ENCODE results near the gene ZNF839.
"Not testable (repeated sequence)": the region's sequence is repeated elsewhere in the genome, so short reads cannot be mapped to it uniquely, and the experiment has no call there.

The ZNF839 gene

DNA sequence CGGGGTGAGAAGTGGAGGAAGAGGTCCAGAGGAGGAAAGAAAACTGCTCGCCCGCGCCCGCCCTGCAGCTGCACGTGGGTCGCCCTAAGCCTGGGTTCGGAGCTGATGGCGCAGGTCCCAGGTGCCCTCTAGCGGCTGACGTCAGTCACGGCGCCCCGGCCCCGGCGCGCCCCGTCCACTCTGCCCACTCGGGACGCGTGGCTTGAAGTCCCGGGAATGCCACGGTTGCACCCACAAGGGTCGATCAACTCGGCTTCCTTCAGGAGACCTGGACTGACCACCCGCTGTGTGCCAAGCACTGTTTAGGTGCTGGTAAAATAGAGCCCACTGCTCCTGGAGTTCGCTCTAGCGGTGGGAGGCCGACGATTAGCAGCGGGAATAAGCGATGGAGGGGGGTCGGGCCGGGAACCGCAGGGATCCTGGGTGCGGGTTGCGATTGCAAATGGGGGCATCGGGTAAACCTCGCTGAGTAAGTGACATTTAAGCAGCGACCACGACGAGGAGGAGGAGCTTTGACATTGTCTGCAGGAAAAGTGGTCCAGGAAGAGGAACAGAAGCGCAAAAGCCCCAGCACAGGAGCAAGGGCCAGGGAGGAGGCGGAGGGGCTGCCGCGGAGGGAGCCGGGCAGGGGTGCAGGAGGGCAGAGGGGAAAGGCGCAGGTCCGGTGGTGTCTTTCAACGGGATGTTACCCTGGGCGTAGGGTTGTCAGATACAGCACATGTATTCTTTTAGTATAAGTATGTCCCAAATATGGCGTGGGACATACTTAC, 5.1 kb upstream of the ZNF839 start:
- FAIRE-seq: no peak

GRCh38 chr14:102315121-102315520, 4.4 kb upstream of the ZNF839 start:
- peak; percentile 41 for FAIRE-seq

DNA sequence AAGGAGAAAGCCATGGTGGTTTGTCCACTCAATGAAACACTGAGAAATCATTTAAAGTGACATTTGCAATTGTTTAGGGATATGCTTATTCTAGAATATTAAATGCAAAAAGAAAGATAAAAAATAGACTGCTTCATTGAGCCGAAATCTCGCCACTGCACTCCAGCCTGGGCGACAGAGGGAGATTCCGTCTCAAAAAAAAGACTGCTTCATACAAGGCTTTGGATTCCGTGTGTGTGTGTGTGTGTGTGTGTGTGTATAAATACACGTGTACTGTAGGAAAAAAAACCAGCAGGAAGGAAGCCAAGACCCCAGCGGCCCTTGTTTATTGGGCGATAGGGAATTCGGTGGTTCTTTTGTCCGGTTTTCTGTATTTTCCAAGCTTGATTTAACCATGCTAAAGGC, 3.2 kb upstream of the ZNF839 start:
- peak; percentile 21 for FAIRE-seq

- no peak for FAIRE-seq
These were observed 2.6 kb upstream of the ZNF839 start for GRCh38 chr14:102316743-102317563.

DNA sequence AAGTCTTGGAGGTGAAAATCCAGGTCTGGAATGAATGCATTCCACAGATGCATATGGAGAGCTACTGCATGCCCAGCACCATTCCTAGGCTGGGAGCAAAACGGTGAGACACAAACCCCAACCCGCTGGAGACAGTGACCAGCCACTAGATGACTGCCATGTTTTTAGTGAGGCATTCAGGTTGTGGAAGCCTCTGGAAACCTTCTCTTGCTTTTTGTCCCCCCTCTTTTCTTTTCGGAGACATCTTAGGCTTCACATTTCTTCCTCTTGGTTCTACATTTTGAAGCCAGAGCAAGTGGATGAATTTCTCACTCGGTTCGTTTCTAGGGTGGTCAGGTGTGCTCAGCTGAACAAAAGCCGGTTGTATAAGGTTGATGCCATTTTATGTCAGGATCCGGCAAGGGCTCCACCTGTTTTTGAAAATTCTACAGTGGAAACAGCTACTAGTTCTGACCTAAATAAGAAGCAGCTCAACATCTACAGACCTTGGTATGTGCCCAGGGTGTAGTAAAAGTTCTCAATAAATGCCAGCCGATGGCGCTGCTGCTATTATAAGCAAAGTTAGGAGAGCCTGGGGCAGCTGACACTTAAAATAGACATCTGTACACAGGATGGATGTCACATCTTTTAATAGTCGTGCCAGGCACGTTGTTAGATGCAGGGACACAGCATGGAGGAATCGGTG, 1.8 kb upstream of the ZNF839 start:
- FAIRE-seq: no peak

DNA sequence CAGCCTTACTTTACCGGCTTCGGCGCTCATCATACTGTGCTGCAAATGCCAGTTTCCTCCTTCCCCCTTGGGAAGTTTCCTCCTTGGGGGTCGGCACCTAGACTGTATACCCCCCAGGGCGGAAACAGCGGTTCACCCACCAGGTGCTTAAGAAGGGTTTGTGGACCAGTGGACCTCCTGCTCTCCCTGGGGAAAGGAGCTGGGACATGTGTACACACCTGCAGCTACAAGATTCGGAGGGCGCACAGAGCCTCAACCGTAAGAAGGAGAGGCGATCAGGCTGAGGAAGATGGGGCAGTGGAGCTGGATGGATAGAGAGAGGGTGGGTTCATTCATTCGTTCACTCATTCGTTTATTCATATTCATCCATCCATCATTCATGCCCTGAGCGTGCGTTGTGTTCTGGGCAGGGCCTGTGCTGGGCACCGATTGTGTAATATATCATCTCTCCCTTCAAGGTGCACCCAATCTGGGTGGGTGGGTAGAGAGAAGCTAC, 717 bp upstream of the ZNF839 start:
- no peak for FAIRE-seq

DNA sequence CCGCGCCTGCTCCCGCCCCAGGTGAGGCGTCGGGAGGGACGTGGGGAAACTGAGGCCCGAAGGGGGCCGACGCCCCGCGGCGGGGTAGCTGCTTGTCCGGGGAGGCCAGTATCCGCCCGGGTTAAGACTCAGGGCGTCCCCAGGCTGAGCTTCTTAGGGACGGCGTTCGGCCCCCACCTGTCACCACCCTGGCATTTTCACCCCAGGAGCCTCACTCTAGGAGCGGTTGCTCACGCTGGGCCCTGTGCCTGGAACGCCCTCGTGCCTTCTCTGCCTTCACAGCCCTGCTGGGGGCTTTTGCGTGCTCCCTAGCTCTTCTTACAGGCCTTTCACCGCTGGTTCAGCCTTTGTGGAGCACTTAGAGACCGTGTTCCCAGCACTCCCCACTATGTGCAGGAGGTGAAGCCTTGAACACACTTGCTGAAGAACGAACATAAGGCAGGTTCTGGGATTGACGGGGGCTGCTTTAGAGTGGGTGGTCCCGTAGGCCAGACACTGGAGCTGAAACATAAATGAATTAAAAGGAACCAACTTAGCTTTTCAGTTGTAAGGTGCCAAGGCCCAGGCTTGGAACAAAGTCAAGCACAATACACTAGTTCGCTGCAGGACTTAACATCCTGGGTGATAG, 601 bp downstream of the ZNF839 start:
- FAIRE-seq: no peak

GRCh38 chr14:102320671-102321455, 1.3 kb downstream of the ZNF839 start:
- FAIRE-seq: no peak

DNA sequence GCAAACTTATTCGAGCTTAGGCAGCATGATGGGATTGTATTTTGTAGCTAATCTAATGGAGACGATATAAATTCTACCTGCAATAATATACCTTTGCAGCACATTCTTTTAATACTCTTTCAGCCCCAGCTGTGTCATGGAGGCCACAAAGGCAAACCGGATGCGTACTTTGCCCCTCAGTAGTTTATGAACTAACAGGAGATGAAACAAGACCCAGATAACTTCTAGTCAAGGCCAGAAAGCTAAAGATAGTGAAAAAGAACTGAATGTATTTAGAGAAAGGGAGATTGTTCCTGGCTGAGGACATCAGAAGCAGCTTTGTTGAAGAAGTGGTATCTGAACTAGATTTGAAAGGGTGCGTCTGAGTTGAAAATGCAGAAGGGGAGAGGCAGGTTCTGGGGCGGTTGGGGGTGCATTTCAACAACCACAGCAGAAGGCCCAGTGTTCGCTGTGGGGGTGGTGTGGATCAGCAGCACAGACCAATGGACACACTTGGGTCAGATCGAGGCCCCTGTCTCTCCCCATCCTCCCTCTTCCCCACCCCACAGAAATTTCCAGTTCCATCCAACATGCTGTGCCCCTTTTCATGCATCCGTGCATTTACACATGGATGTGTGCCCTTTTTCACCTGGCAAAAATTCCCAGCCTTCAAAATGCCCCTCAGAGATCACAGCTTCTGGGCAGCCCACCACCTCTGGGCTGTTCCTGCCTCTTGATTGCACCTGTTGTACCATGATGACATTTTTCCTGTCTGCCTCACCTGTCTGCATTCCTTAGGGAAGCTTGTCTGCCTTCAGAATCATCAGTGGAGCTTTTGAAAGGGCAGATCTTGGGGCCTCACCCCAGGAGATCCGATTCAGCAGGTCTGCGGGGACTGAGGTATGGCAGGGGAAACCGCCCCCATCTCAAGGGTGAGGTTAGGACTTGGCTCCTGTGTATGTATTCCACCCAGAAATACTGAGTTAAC, 2.2 kb downstream of the ZNF839 start:
- no peak for FAIRE-seq

GRCh38 chr14:102323102-102323501, 3.6 kb downstream of the ZNF839 start:
- FAIRE-seq: peak; percentile 91

GRCh38 chr14:102325791-102326345, 6.3 kb downstream of the ZNF839 start:
- FAIRE-seq: no peak

DNA sequence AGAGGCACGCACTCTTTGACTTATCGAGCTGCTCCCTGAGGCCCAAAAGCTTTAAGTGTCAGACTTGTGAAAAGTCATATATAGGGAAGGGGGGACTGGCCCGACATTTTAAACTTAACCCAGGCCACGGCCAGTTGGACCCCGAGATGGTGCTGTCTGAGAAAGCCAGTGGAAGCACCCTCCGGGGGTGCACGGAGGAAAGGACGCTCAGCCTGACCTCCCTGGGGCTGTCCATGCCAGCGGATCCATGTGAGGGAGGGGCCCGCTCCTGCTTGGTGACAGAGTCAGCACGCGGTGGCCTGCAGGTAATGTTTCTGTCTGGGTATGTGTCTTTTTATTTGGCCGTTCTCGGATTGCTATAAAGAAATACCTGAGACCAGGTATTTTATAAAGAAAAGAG, 7.0 kb downstream of the ZNF839 start:
- no peak for FAIRE-seq

DNA sequence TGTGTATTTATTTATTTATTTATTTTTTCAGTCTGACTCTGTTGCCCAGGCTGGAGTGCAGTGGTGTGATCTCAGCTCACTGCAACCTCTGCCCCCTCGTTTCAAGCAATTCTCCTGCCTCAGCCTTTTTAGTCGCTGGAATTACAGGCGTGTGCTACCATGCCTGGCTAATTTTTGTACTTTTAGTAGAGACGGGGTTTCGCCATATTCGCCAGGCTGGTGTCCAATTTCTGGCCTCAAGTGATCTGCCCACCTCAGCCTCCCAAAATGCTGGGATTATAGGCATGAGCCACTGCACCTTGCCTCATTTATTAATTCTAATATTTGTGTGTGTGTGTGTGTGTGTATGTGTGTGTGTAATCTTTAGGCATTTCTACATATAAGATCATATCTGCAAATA, 9.8 kb downstream of the ZNF839 start:
- not testable (repeated sequence) for FAIRE-seq

DNA sequence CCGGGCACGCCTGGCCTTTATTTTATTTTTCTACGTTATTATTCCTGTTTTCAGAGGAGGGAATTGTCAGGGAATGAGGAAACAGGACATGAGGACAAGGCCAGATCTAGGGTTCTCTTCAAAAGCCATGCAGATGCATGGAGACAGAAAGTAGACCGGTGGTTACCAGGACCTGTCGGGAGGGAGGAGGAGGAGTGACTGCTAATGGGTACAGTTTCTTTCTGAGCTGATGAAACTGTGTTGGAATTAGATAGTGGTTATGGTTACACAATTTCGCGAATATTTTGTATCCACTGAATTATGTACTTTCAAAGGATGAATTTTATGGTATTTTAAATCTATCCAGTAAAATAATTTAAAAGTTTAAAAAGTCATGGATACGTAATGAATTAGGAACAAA, 11.3 kb downstream of the ZNF839 start:
- no peak for FAIRE-seq

DNA sequence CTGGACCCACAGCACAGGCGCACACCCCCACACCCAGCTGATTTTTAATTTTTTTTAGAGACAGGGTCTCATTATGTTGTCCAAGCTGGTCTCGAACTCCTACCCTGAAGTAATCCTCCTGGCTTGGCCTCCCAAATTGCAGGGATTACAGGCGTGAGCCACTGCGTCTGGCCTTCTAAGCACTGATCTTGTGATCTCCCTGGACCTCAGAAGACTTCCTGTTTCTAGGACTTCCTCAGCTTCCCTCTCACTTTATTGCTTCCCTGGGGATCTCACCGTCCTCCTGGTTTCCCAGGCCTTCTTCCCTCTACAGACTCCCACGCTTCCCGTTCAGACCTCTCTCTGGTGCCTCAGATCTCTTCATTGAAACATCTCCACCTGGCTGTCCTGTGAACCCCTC, 13.8 kb downstream of the ZNF839 start:
- FAIRE-seq: no peak

DNA sequence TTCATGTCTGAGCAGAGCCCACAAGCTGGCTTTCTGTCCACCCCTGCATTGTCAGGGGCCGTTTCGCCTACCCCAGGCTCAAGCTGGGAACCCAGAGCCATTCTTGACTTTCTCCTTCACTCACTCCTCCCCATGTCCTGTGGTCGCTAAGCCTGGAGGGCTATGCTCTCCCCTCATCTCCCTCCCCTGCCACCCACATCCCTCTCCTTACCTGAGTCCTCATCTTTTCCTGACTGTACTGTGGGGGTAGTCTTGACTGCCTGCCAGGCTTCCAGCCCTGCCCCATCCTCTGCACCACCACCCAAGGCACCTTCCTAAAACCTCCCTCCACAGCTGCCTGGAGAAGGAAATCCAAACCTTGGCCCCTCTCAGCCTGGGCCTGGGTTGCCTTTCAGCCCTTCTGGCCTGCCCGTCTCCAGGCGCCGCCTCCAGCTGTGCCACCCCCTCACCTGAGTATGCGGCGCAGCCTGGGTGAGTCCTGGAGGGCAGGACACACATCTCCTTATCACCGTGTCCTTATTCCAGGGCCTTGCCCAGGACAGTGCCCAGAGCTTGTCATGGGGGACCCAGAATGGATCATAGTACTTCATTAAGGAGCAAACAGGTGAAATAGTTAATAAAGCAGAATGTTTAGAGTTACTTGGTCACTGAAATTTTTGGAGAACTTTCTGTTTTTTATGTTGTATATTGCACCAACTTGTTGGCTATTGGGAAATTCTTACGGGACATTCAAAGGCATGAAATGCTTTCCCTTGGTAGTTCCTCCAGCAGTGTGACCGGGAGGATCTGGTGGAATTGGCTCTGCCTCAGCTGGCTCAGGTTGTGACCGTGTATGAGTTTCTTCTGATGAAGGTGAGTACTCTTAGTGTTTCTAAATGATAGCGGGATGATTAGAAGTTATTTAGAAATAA, 14.5 kb downstream of the ZNF839 start:
- FAIRE-seq: no peak

- no peak for FAIRE-seq
These were observed 15.6 kb downstream of the ZNF839 start for GRCh38 chr14:102335163-102335562.

DNA sequence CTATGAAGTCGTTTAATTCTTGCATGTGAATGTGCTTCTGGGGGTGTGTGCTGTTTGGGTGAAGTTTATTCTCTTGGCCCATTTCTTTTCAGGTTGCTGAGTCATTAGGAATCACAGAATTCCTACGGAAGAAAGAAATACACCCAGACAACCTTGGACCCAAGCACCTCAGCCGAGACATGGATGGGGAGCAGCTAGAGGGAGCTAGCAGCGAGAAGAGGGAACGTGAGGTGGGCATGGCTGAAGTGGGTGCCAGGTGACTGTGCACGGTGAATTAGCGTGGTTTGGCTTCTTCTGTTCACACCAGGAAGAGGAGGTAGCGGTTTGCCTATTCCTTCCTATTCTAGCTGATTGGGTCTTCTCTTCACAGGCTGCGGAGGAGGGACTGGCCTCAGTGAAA, 19.2 kb downstream of the ZNF839 start:
- no peak for FAIRE-seq

DNA sequence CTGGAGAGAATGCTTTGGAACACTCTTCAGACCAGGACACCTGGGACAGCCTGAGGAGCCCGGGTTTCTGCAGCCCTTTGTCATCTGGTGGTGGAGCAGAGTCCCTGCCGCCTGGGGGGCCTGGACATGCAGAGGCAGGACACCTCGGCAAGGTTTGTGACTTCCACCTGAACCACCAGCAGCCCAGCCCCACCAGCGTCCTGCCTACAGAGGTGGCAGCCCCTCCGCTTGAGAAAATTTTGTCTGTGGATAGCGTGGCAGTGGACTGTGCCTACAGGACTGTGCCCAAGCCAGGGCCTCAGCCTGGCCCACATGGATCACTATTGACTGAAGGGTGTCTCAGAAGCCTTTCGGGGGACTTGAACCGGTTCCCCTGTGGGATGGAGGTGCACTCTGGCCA, 22.0 kb downstream of the ZNF839 start:
- no peak for FAIRE-seq

DNA sequence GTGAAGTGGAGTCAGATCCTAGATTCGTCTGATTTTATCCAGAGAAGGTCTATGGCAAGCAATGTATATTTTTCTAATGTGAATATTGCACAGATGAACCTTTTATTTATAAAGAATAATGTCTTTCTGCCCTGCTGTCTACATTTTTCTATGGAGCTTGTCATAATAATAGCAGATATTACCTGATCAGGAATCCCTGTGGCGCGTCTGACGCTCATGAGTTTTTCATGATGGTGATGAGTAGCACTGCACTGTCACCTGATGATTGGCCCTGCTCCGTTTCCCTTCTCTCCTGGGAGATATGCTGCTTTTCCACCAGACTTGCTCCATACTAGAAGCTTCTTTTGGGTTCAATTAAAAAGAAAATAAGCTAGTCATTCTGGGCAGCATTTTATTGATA, 22.7 kb downstream of the ZNF839 start:
- no peak for FAIRE-seq

Measured in A204.1 (cell line).